Endothelial cell of umbilical vein (primary cell): ENCODE measurements around the gene RIMBP2.

Experiments
- CTCF ChIP-seq, 2 donors: IDR thresholded peaks; 1 replicate in 1 of 2; 2 replicates in 1 of 2; pipeline ENCODE4 v1.5.1; 2011; ENCODE audit warnings: low read length in 2 of 2, mild to moderate bottlenecking in 2 of 2, moderate library complexity in 2 of 2, control low read depth in 1 of 2, inconsistent platforms in 1 of 2, low read depth in 1 of 2; ENCODE audit not compliant: insufficient read depth in 1 of 2; ENCODE audit errors: extremely low read depth in 1 of 2
- MYC ChIP-seq: IDR thresholded peaks from one replicate; pipeline ENCODE4 v1.6.1; 2011; ENCODE audit warnings: mild to moderate bottlenecking, low read depth, low read length
- POLR2A ChIP-seq: IDR thresholded peaks from 2 replicates; pipeline ENCODE4 v1.6.1; 2012; ENCODE audit warnings: low read depth, mild to moderate bottlenecking, control low read depth, low read length

GRCh38 chr12:130454296-130454695 is 261.8 kb downstream of the RIMBP2 start:
- TF ChIP-seq CTCF (IDR thresholded peaks at IDR 0.05; ENCODE audit: extremely low read depth in 1 of 2, insufficient read depth in 1 of 2, low read depth in 1 of 2, low read length in 2 of 2) (no peak), MYC (no peak), POLR2A (no peak)
